NCI-H2227 treated with DMSO at 0.1 percent for 48 hours (cell line): ENCODE data around the gene PHLDA2.
"Not testable (repeated sequence)": the region's sequence is repeated elsewhere in the genome, so short reads cannot be mapped to it uniquely, and the experiment has no call there.

ENCODE experiments used
- DNase-seq: peaks from one replicate; lab custom pipeline; 2025; lab: John Stamatoyannopoulos, UW

The PHLDA2 gene

GRCh38 chr11:2914455-2915195 is 14.6 kb downstream of the PHLDA2 start:
- DNase-seq: no peak

- no peak for DNase-seq
Observed at GRCh38 chr11:2913776-2914175, 15.4 kb downstream of the PHLDA2 start.

- no peak for DNase-seq
Observed at GRCh38 chr11:2913019-2913431, 16.2 kb downstream of the PHLDA2 start.

- DNase-seq: no peak
Observed at GRCh38 chr11:2912498-2912897, 16.7 kb downstream of the PHLDA2 start.

- no peak for DNase-seq
Observed at GRCh38 chr11:2911785-2912391, 17.3 kb downstream of the PHLDA2 start.

GRCh38 chr11:2911088-2911784 is 18.0 kb downstream of the PHLDA2 start:
- DNase-seq: no peak

- DNase-seq: no peak
Observed at GRCh38 chr11:2910401-2910955, 18.7 kb downstream of the PHLDA2 start.

GRCh38 chr11:2909133-2909902 is 19.9 kb downstream of the PHLDA2 start:
- DNase-seq: no peak

GRCh38 chr11:2908130-2908529 is 21.1 kb downstream of the PHLDA2 start:
- DNase-seq: no peak

GRCh38 chr11:2905299-2905698 is 23.9 kb downstream of the PHLDA2 start:
- not testable (repeated sequence) for DNase-seq

GRCh38 chr11:2904153-2905052 is 24.8 kb downstream of the PHLDA2 start:
- DNase-seq: no peak

GRCh38 chr11:2903672-2904011 is 25.6 kb downstream of the PHLDA2 start:
- no peak for DNase-seq

GRCh38 chr11:2902784-2903671 is 26.2 kb downstream of the PHLDA2 start:
- DNase-seq: no peak

- DNase-seq: peak; percentile 92
Observed at GRCh38 chr11:2901854-2902783, 27.1 kb downstream of the PHLDA2 start.

GRCh38 chr11:2901196-2901796 is 27.9 kb downstream of the PHLDA2 start:
- DNase-seq: no peak

GRCh38 chr11:2899080-2899783 is 30.0 kb downstream of the PHLDA2 start:
- no peak for DNase-seq

GRCh38 chr11:2898366-2899079 is 30.7 kb downstream of the PHLDA2 start:
- no peak for DNase-seq
